Endothelial cell of umbilical vein (primary cell): ENCODE measurements around the gene KLHL35. TPM values are rescaled to one million over a fixed set of nuclear protein-coding genes. Genes with fewer than 3 reads are reported as not detected.
A peak's percentile ranks its signal among the peaks of the same experiment; 100 is the strongest.

Experiments
- BruUV-seq: library from RNA; stranded (reverse); fragments of 400-500 nt; replicated peaks from 2 replicates; lab custom pipeline; 2021; lab: Mats Ljungman, UMichigan
- CTCF ChIA-PET: fragments of 300-600, 350-600 bp; sonication (Branson Sonifier 250); formaldehyde crosslinking; loops from one replicate; lab custom pipeline; 2021; ENCODE audit warnings: antibody characterized with exemption, inconsistent platforms; lab: Charles Lee
- POLR2A ChIA-PET: fragments of 300-600, 350-600 bp; sonication (Branson Sonifier 250); formaldehyde crosslinking; loops from one replicate; lab custom pipeline; 2021; ENCODE audit warnings: antibody characterized with exemption, inconsistent platforms; lab: Charles Lee
- DNase-seq: peaks from one replicate; pipeline ENCODE4 v3.0.0-alpha.2; 2011; ENCODE audit warnings: low read depth, low spot score
- FAIRE-seq: peaks from 2 replicates; lab custom pipeline; 2011; peaks lifted over from hg19 to GRCh38; lab: Jason Lieb, UNC
- H2AFZ ChIP-seq: 2 replicates; pipeline ENCODE4 v1.6.0; 2012; ENCODE audit warnings: low read depth, low read length, control low read depth, inconsistent platforms
- H3K27ac ChIP-seq: 2 replicates; pipeline ENCODE4 v1.5.1; 2011; ENCODE audit warnings: low read depth, mild to moderate bottlenecking, control low read depth, low read length, moderate library complexity; ENCODE audit not compliant: insufficient read depth
- H3K27me3 ChIP-seq, 2 experiments: 2 replicates each; pipeline versions ENCODE4 v1.6.0 to v1.6.1; 2011; ENCODE audit warnings: low read length in 2 of 2, mixed read lengths in 1 of 2; ENCODE audit not compliant: control insufficient read depth in 2 of 2, insufficient read depth in 2 of 2
- H3K36me3 ChIP-seq, 2 experiments: 2 replicates in 1 of 2; 3 replicates in 1 of 2; pipeline ENCODE4 v1.5.1; 2011; ENCODE audit warnings: low read length in 2 of 2, mild to moderate bottlenecking in 1 of 2, moderate library complexity in 1 of 2; ENCODE audit not compliant: control insufficient read depth in 2 of 2, insufficient read depth in 2 of 2; ENCODE audit errors: extremely low read depth in 1 of 2
- H3K4me1 ChIP-seq: 3 replicates; pipeline ENCODE4 v1.5.1; 2011; ENCODE audit warnings: mild to moderate bottlenecking, low read length; ENCODE audit not compliant: control insufficient read depth, insufficient read depth; ENCODE audit errors: extremely low read depth
- H3K4me2 ChIP-seq: 2 replicates; pipeline ENCODE4 v1.6.1; 2011; ENCODE audit warnings: low read length, control low read depth, mixed read lengths; ENCODE audit not compliant: insufficient read depth
- H3K4me3 ChIP-seq, 3 experiments: fragments of 200-600 bp in 1 of 3; sonication (generic), shearing (Covaris generic) in 1 of 3; replicated peaks in 1 of 3; 2 replicates each; pipeline ENCODE4 v1.5.1; 2011 to 2016; ENCODE audit warnings: control low read depth in 3 of 3, low read length in 3 of 3, mild to moderate bottlenecking in 2 of 3, inconsistent platforms in 1 of 3, low read depth in 1 of 3, moderate library complexity in 1 of 3; ENCODE audit not compliant: insufficient read depth in 1 of 3
- H3K79me2 ChIP-seq: 2 replicates; pipeline ENCODE4 v1.6.0; 2012; ENCODE audit warnings: low read length, inconsistent platforms; ENCODE audit not compliant: control insufficient read depth, insufficient read depth
- H3K9ac ChIP-seq: replicated peaks from 2 replicates; pipeline ENCODE3; 2011; ENCODE audit warnings: low read length, control low read depth; ENCODE audit not compliant: insufficient read depth; ENCODE audit errors: extremely low read depth
- H3K9me1 ChIP-seq: replicated peaks from 3 replicates; pipeline ENCODE4 v1.6.0; 2011; ENCODE audit warnings: mild to moderate bottlenecking, low read length; ENCODE audit not compliant: control insufficient read depth, insufficient read depth; ENCODE audit errors: extremely low read depth
- H3K9me3 ChIP-seq: replicated peaks from 2 replicates; pipeline ENCODE4 v1.5.1; 2012; ENCODE audit warnings: low read length, inconsistent platforms; ENCODE audit not compliant: control insufficient read depth, insufficient read depth
- H4K20me1 ChIP-seq: replicated peaks from 2 replicates; pipeline ENCODE3; 2011; ENCODE audit warnings: mild to moderate bottlenecking, low read length; ENCODE audit not compliant: control insufficient read depth, insufficient read depth; ENCODE audit errors: extremely low read depth
- CTCF ChIP-seq, 2 donors: IDR thresholded peaks; 1 replicate in 1 of 2; 2 replicates in 1 of 2; pipeline ENCODE4 v1.5.1; 2011; ENCODE audit warnings: low read length in 2 of 2, mild to moderate bottlenecking in 2 of 2, moderate library complexity in 2 of 2, control low read depth in 1 of 2, inconsistent platforms in 1 of 2, low read depth in 1 of 2; ENCODE audit not compliant: insufficient read depth in 1 of 2; ENCODE audit errors: extremely low read depth in 1 of 2
- EZH2 ChIP-seq: IDR thresholded peaks from 2 replicates; pipeline ENCODE4 v1.6.1; 2012; ENCODE audit warnings: borderline replicate concordance, low read depth, mild to moderate bottlenecking, moderate library complexity, low read length, inconsistent platforms; ENCODE audit not compliant: severe bottlenecking
- FOS ChIP-seq: IDR thresholded peaks from 2 replicates; pipeline ENCODE4 v1.6.1; 2011; ENCODE audit warnings: mild to moderate bottlenecking, low read length, moderate library complexity, borderline replicate concordance; ENCODE audit not compliant: insufficient read depth
- GATA2 ChIP-seq: IDR thresholded peaks from 2 replicates; pipeline ENCODE4 v1.7.0; 2011; ENCODE audit warnings: low read depth, mild to moderate bottlenecking, moderate library complexity, mixed read lengths, low read length; ENCODE audit not compliant: insufficient read length, insufficient read depth
- JUN ChIP-seq: IDR thresholded peaks from 2 replicates; pipeline ENCODE4 v1.6.1; 2011; ENCODE audit warnings: borderline replicate concordance, low read depth; ENCODE audit not compliant: insufficient read length, insufficient read depth
- MAX ChIP-seq: IDR thresholded peaks from 2 replicates; pipeline ENCODE4 v1.6.1; 2011; ENCODE audit not compliant: insufficient read depth, insufficient read length
- MYC ChIP-seq: IDR thresholded peaks from one replicate; pipeline ENCODE4 v1.6.1; 2011; ENCODE audit warnings: mild to moderate bottlenecking, low read depth, low read length
- POLR2AphosphoS5 ChIP-seq: IDR thresholded peaks from 2 replicates; pipeline ENCODE4 v1.6.1; 2012; ENCODE audit warnings: low read depth, mild to moderate bottlenecking, control low read depth, low read length, moderate library complexity; ENCODE audit not compliant: insufficient read depth
- dilution Hi-C: fragments of 300-500 bp; cut with MboI; formaldehyde crosslinking; loops from one replicate; pipeline ENCODE4 v1.15.0; 2019; ENCODE audit warnings: low sequenced_read_pairs; ENCODE audit not compliant: extremely low pct_ligation_motif_present
- intact Hi-C: fragments of 100-400 bp; cut with micrococcal nuclease; formaldehyde crosslinking; loops from one replicate; pipeline ENCODE4 v1.10.0; 2022
- polyA plus RNA-seq, 4 experiments: library from polyadenylated mRNA; depleted of rRNA in 3 of 4; stranded (reverse) in 3 of 4; unstranded in 1 of 4; fragments of >200 nt; gene quantifications; 2 replicates each; pipeline versions ENCODE4 v1.2.1 to v1.2.3, GENCODE V29; 2011 to 2012; ENCODE audit warnings: missing spikeins in 1 of 4
- total RNA-seq: library from RNA; stranded (reverse); gene quantifications from 2 replicates; pipeline ENCODE4 v1.2.3, GENCODE V29; 2021

KLHL35 gene
- total and polyA plus RNA-seq, 2 donors (not counting 3 experiments of a cell fraction or from before 2014, with no cell fraction given), result 0.97 to 2.3 TPM

- Histone ChIP-seq H3K4me3 (no peak overlapping the region), H3K79me2 (no peaks in the 10 kb centered on the region), H3K36me3 (no peaks in the 10 kb centered on the region), H4K20me1 (no peaks in the 10 kb centered on the region), H3K4me1 (peaks cover 6% of the 10 kb centered on the region), H3K9me1 (no peaks in the 10 kb centered on the region), H3K9me3 (no peaks in the 10 kb centered on the region), H3K4me2 (no peak overlapping the region), H3K27me3 (no peaks in the 10 kb centered on the region), H3K27ac (no peak overlapping the region), H3K9ac (no peak overlapping the region), H2AFZ (no peak overlapping the region)
- no peak for TF ChIP-seq JUN
- TF ChIP-seq MYC, result no peak
- TF ChIP-seq MAX, result no peak
- TF ChIP-seq CTCF (IDR thresholded peaks at IDR 0.05; ENCODE audit: extremely low read depth in 1 of 2, insufficient read depth in 1 of 2, low read depth in 1 of 2, low read length in 2 of 2), result peak in 1 of 2 donors; percentile 3
- no peak for TF ChIP-seq EZH2
- TF ChIP-seq POLR2AphosphoS5, result no peak
- no peak for TF ChIP-seq FOS
- no peak for TF ChIP-seq GATA2
- FAIRE-seq (no peak), DNase-seq (no peak)
- ChIA-PET CTCF (interaction anchor here (0.7 to 3.3 kb wide), 5 partner anchors 10 to 101 kb away, joined by 3 to 15 read pairs (median 4); no protein-coding TSS in a partner anchor), POLR2A (no interaction called here)
- intact Hi-C loops, result no loop called here
- dilution Hi-C loops, result no loop called here
- BruUV-seq, result no TSS peak
Observed at GRCh38 chr11:75376175-75376574, 56.8 kb downstream of the KLHL35 start.
